GM18507 (cell line): Measurements from ENCODE around the gene ACSM2B.
"Not testable (repeated sequence)": the region's sequence is repeated elsewhere in the genome, so short reads cannot be mapped to it uniquely, and the experiment has no call there.

Source experiments
- DNase-seq: peaks from one replicate; pipeline ENCODE4 v3.0.0; 2011; ENCODE audit warnings: low read depth; ENCODE audit not compliant: insufficient read length; ENCODE audit errors: extremely low spot score
- FAIRE-seq: peaks from 2 replicates; lab custom pipeline; 2011; peaks lifted over from hg19 to GRCh38; lab: Jason Lieb, UNC

ACSM2B gene, protein sequence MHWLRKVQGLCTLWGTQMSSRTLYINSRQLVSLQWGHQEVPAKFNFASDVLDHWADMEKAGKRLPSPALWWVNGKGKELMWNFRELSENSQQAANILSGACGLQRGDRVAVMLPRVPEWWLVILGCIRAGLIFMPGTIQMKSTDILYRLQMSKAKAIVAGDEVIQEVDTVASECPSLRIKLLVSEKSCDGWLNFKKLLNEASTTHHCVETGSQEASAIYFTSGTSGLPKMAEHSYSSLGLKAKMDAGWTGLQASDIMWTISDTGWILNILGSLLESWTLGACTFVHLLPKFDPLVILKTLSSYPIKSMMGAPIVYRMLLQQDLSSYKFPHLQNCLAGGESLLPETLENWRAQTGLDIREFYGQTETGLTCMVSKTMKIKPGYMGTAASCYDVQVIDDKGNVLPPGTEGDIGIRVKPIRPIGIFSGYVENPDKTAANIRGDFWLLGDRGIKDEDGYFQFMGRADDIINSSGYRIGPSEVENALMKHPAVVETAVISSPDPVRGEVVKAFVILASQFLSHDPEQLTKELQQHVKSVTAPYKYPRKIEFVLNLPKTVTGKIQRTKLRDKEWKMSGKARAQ

DNA sequence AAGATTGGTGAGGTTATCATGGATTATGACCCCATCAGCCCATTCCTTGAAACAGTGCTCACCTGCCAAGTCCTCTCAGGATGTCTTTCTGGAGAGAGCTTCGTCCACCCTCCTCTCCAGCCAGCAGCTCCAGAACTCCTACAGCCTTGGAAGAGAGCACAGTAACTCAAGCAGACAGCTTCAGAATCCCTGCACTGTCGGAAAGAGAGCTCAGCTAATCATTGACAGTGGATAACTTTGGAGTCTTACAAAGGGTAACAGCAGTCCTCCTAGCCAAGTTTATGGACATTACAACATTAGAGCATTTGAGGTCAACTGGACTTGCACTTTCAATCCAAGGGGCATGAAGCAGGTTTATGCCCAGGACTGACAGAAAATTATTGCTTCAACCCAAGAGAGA lies at the start of gene ACSM2B:
TSS of gene ACSM2B (minus strand) at position 223 of the 400 bp plus-strand sequence. CDS start 11,522 bp downstream, outside the sequence.
- FAIRE-seq, DNase-seq: not testable (repeated sequence)

DNA sequence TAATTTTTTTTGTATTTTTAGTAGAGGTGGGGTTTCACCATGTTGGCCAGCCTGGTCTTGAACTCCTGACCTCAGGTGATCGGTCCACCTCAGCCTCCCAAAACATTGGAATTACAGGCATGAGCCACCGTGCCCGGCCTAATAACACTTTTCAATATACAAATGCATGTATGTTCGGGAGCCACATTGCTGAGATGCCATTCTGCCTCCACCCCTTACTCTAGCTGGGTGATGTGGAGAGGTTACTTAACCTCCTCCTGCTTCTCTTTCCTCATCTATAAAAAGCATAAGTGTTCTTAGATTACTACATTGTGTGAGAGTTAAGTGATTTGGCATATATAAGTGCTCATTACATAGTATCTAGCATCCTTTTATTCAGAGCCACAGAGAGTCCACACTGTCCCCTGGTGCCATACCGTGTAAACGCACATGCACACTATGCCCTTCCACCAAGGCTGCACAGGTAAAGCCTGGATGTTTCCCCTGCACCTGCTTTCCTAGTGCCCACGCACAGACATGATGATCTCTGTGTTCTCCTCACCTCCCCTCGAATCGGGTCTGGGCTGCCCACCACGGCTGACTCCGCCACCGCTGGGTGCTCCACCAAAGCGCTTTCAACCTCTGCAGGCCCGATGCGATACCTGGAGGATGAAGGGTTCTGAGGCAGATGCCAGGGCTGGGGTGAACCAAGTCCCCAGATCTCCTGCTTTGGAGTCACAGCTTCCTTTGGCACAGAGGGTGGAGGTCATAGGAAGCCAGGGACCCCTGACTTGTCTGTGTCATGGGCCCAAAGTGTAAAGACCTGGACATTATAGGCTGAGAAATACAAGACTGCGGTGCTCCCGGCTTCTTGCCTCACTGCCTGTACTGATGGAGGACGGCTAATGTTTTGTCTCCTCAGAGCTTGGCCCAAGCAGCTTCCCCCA lies 49.0 kb upstream of the ACSM2B start:
- no peak for FAIRE-seq

DNA sequence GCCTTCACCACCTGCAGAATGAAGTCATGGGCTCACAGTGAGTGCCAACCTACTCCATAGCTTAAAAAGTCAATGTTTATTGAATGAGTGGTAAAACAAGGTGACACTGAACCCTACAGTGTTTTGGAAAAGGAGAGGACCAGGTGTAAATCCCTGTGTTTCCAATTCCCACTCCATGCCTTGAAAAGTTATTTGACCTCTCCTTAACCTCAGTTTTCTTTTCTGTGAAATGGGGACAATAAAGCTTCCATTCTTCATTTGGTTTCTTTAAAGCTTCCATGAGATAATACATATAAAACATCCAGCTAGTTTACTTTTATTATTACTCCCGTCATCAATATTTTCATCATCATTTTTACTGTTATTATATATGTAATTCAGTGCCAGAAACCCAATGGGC lies 48.0 kb upstream of the ACSM2B start:
- FAIRE-seq (no peak), DNase-seq (no peak)

More for the DNA sequence above, 49.0 kb upstream of the ACSM2B start:
- no peak for DNase-seq

DNA sequence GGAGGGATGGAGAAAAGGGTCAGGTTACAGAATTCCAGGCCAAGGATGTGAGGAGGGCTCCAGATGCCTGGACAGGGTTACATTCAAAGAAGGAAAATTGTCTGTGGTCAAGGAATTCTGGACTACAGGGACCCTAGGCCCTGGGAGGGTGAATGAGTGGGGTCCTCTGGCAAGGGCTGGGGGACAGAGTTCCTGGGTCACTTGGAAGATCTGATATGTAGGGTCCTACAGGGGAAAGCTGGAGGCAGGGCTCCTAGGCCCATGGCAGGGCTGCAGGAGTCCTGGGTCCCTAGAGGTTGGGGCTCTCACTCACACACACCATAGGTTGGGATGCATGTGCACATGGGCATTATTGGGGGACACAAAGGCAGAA lies 46.3 kb upstream of the ACSM2B start:
- no peak for DNase-seq
- FAIRE-seq = no peak

DNA sequence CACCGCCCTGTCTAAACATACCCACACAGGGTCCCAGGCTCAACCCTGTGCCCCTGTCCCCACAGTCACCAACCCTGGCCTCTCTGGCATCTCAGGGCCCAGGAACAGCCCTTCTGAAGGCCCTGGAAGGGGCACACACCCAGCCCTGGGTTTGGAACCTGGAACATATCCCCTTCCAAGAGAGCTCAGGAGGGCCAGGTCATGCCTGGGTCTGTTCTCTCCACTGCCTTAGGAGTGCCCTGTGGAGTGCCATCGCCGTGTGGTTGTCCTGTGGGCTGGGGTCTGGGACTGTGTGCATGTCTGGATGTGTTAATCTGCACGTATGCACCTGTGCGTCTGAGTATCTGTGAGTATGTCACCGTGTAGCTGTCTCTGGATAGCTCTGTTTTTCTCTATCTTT lies 45.2 kb upstream of the ACSM2B start:
- DNase-seq (no peak), FAIRE-seq (no peak)

DNA sequence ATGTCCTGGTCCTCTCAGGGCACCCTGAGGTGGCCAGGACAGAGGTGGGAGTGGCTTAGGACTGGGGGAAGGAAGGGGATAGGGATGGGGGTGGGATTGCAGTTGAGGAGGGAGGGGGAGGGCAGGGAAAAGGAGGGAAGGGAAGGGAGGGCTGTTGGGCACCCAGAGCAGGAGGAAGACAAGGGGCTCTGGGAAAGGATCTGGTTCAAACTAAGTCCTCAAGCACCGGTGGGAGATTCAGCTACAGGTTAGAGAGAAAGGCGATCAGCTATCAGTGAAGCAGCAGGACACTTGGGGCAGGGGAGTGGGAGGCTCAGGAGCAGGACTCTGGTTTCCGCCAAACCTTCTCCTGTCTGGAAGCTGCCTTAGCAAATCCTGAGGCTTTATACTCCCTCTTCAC lies 44.6 kb upstream of the ACSM2B start:
- FAIRE-seq = no peak
- no peak for DNase-seq

DNA sequence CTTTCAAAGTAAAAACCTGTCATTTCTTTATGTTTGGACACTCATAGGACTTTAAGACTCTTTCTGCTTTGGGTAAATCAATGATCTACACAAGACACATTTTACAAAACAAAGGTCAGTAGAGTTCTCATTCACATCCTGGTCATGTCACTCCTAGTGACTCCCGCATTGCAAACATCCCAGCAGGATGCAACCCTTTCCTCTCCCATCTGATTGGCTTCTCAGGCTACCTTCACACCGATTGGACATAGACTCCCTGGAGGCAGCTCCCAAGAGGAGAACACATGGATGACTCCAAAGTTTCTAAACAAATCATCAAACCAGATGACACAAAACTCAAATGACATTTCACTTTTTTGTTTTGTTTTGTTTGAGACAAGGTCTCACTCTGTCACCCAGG lies 43.8 kb upstream of the ACSM2B start:
- DNase-seq (no peak), FAIRE-seq (no peak)

DNA sequence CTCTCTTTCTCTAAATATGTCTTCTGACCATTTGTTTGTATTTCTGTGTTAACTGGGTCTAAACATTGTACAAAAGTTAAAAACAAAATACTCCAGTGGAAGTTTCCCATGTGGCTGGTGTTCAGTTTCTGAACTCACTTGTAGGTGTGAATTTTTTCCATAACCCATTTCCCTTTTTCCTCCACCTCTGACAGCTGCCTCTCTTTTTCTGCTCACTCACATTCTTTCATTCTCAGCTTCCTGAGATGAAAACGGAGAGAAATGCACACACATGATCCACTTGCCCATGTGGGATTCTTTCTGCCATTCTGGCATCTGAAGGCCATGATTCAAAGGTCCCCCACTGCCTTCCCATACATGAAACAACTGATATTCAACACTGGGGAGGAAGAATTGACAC lies 41.1 kb upstream of the ACSM2B start:
- DNase-seq (no peak), FAIRE-seq (no peak)

DNA sequence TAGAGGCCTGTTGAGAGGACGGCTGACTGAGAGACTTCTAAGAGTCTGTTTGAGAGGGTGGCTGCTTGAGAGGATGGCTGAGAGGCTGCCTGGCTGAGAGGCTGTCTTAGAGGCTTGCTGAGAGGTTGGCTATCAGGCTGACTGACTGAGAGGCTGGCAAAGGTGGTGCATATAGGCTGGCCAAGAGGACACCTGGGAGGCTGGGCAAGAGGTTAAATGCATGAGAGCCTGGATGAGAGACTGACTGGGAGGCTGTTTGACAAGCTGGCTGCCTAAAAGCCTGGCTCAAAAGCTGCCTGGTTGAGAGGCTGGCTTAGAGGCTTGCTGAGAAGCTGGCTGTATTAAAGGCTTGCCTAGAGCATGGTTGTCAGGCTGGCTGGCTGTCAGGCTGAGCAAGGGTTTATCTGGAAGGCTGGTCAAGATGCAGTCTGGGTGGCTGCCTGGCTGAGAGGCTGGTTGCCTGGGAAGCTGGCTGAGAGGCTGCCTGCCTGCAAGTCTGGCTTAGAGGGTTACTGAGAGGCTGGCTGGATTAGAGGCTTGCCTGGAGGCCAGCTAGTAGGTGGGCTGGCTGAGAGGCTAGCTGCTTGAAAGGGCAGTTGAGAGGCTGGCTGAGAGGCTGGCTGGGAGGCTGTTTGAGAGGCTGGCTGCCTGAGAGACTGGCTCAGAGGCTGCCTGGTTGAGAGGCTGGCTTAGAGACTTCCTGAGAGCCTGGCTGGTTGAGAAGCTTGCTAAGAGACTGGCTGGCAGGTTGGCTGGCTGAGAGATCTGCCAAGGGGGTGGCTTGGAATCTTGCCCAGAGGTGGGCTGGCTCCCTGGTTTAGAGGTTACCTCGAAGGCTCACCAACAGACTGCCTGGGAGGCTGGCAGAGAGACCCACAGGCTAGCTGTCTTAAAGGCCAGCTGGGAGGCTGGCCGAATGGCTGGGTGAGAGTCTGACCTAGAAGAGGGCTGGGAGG lies 38.3 kb upstream of the ACSM2B start:
- FAIRE-seq (no peak), DNase-seq (no peak)

DNA sequence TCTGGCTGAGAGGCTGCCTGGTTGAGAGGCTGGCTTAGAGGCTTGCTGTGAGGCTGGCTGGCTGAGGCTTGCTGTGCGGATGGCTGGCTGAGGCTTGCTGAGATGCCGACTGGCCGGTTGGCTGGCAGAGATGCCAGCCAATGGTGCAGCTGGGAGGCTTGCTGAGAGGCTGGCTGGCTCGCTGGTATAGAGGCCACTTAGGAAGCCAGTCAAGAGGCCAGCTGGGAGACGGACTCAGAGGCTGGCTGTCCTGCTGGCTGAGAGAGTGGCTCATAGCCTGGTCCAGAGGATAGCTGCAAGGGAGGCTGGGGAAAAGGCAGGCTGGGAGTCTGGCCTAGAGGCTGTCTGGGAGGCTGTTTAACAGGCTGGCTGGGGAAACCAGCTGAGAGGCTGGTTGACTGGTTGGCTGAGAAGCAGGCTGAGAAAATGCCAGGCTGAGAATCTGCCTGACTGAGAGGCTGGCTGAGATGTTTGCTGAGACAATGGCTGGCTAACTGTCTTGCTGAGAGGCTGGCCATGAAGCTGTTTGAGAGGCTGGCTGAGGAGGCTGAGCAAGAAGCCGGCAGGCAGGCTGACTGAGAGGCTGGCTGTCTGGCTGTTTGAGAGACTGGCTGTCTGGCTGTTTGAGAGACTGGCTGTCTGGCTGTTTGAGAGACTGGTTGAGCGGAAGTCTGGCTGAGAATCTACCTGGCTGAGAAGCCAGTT lies 37.5 kb upstream of the ACSM2B start:
- FAIRE-seq = no peak
- no peak for DNase-seq

DNA sequence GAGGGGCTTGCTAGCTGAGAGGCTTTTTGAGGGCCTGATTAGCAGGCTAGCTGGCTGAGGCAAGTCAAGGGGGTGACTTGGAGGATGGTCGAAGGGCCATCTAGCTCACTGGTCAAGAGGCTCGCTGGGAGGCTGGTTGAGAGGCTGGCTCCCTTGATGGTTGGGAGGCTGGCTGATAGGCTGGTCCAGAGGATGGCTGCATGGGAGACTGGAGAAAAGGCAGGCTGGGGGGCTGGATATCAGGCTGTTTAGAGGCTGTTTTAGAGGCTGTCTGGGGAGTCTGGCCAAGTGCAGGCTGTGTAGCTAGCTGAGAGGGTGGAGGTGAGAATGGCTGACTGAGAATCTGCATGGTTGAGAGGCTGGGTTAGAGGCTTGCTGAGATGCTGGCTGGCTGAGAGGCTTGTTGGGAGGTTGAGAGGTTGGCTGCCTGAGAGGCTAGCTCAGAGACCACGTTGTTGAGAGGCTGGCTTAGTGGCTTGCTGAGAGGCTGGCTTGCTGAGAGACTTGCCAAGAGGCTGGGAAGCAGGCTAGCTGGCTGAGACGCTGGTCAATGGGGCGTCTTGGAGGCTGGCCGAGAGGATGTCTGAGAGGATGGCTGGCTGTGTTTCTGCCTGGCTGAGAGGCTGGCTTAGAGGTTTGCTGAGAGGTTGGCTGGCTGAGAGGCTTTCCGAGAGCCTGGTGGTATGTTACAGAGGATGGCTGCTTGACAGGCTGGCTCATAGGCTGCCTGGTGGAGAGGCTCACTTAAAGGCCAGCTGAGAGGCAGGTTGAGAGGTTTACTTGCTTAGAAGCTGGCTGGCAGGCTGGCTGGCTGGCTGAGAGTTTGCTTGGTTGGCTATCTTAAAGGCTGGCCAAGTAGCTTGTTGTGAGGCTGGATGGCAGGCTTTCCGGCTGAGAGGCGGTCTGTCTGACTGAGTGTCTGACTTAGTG lies 36.6 kb upstream of the ACSM2B start:
- DNase-seq (no peak), FAIRE-seq (no peak)

DNA sequence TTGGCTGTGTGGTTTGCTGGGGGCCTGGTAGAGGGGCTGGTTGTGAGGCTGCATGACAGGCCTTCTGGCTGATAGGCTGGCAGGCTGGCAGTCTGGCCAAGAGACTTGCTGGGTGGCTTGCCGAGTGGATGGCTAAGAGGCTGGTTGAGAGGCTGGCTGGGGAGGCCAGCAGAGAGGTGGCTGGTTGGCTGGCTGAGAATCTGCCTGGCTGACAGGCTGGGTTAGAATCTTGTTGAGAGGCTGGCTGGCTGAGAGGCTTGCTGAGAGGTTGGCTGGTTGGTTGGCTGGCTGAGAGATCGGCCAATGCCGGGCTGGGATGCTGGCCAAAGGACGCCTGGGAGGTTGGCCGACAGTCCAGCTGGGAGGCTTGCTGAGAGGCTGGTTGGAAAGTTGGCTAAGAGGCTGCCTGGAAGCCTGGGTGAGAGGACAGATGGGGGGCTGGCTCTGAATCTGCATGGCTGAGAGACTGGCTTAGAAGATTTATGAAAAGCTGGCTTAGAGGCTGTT lies 35.9 kb upstream of the ACSM2B start:
- DNase-seq = no peak
- FAIRE-seq = no peak

DNA sequence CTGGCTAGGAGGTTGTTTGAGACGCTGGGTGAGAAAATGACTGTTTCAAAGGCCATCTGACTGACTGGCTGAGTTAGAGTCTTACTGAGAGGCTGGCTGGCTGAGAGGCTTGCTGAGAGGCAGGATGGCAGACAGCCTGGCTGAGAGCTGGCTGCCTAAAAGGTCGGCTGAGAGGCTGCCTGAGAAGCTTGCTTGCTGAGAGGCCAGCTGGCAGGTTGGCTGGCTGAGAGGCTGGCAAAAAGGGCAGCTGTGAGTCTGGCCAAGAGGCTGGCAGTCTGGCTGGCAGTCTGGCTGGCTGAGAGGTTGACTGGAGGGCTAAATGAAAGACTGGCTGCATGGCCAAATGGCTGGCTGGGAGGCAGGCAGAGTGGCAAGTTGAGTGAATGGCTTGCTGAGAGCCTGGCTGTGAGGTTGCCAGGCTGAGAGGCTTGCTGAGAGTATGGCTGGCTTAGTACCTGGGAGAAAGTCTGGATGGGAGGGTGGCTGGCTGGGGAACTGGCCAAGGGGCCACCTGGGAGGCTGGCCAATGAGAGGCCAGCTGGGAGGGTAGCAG lies 35.3 kb upstream of the ACSM2B start:
- no peak for FAIRE-seq
- no peak for DNase-seq

DNA sequence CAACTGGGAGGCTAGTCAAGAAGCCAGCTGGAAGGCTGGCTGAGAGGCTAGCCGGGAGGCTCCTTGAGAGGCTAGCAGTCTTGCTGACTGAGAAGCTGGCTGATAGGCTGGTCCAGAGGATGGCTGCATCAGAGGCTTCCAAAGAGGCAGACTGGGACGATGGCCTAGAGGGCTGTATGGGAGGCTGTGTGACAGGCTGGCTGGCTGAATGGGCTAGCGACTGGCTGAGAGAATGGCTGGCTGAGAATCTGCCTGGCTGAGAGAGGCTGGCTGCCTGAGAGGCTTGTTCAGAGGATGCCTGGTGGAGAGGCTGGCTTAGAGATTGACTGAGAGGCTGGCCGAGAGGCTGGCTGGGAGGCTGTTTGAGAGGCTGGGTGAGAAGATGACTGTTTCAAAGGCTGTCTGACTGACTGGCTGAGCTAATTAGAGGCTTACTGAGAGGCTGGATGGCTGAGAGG lies 34.8 kb upstream of the ACSM2B start:
- FAIRE-seq = no peak
- no peak for DNase-seq

DNA sequence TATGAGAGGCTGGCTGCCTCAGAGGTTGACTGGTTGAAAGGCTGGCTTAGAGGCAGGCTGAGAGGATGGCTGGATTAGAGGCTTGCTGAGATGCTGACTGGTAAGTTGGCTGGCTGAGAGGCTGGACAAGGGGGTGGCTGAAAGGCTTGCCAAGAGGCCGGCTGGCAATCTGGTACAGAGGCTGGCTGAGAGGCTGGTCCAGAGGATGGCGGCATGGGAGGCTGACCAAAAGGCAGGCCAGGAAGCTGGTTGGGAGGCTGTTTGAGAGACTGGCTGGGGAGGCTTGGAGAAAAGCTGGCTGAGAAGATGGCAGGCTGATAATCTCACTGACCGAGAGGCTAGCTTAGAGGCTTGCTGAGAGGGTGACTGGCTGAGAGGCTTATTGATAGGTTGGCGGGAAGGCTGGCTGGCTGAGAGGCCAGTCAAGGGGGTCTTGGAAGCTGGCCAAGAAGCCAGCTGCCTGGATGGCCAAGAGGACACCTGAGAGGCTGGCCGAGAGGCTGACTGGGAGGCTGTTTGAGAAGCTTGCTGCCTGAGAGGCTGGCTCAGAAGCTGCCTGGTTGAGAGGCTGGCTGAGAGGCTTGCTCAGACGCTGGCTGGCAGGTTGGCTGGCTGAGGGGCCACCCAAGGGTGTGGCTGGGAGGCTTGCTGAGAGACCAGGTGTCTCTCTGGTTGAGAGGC lies 34.2 kb upstream of the ACSM2B start:
- FAIRE-seq (no peak), DNase-seq (no peak)

DNA sequence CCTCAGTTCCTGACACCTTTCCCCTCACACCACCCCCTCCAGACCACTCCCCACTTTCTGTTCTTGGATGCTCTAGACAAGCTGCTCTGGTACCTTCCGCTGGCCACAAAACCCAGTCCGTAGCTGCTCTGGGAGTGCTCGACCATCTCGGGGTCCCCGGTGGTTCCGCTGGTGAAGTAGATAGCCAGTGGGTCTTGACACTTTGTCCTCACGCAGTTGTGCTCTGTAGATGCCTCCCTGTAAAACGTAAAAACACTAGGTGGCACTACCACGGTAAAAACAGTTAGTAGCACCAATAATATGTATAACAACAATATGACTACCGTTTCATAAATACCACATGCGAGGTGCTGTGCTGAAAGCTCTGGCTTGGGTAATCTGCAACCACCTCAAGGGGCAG lies 26.0 kb upstream of the ACSM2B start:
- peak; percentile 59 for FAIRE-seq
- not testable (repeated sequence) for DNase-seq
